ENCODE data around the gene NPIPA8.
"Not testable (repeated sequence)": the region's sequence is repeated elsewhere in the genome, so short reads cannot be mapped to it uniquely, and the experiment has no call there.

The NPIPA8 gene

GRCh38 chr16:18276756-18277155, 59.8 kb downstream of the NPIPA8 start:
- not testable (repeated sequence) for DNase-seq (ENCODE audit: low read depth)

GRCh38 chr16:18270171-18270570, 66.4 kb downstream of the NPIPA8 start:
- DNase-seq (ENCODE audit: low read depth) = not testable (repeated sequence)

Data from activated T-helper 9 cell treated with anti-CD3 and anti-CD28 coated beads, Interleukin-2, amount 50 U/mL, for 16 hours (primary cell).